Ecto neural progenitor cell (in vitro differentiated cells): ENCODE results near the gene FBXL13.
"Not testable (repeated sequence)": the region's sequence is repeated elsewhere in the genome, so short reads cannot be mapped to it uniquely, and the experiment has no call there.

Experiments used
- DNase-seq: peaks from one replicate; pipeline ENCODE4 v3.0.0-alpha.2; 2018; ENCODE audit warnings: low spot score

The FBXL13 gene

DNA sequence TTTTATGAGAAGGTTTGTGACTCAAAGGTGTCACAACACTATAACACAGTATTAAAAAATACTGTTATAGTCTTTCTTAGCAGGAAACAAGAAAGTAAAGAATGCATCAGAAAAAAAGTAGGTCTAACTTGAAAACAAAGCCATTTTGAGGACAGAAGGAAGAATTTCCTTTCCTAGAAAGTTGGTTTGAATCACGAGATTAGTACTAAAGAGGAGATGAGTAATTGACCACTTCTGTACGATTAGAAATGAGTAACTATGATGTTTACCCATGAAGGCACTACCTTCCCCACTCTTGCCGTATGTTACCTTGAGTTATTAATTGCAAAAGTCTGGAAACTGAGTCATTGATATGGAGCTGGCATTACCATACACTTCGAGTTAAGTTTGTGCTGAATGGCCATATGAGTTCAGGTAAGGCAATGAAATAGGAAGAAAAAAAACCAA lies 260.5 kb downstream of the FBXL13 start:
- DNase-seq, result no peak

DNA sequence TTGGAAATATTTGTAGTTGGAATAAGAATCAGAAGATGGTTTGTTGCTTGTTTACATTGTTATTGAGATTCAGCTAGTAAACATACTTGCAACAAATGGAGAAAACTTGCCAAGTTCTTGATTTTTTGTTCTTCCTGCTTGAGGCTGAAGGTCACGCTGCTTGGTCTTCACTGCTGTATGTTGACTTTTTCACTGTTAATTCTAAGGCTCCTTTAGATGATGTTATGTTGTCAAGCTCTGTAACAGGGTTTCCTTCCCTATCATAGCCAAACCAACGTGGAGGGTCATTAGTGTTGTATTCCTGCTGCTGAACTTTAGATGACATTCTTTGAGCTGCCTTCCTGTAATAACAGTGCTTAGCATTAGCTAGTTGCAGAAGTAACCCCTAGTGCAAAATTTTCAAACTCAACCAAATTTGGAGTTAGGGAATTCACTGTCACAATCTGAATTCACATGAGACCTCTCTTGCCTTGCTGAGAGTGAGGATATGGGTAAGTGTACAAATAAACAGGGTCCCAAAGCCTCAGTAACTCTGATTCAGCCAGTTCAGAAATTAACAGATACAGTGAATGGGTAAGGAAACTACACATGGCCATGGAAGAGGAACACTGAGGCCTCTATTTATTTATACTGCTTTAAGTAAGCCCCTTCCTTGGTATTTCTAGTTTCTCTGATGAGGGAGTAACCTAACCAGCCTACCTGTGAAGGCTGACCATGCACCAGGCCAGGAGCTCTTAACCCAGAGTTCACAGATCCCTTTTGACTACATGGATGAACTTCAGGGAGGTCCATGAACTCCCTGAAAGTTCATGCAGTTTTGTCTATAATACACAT lies 261.2 kb downstream of the FBXL13 start:
- no peak for DNase-seq

DNA sequence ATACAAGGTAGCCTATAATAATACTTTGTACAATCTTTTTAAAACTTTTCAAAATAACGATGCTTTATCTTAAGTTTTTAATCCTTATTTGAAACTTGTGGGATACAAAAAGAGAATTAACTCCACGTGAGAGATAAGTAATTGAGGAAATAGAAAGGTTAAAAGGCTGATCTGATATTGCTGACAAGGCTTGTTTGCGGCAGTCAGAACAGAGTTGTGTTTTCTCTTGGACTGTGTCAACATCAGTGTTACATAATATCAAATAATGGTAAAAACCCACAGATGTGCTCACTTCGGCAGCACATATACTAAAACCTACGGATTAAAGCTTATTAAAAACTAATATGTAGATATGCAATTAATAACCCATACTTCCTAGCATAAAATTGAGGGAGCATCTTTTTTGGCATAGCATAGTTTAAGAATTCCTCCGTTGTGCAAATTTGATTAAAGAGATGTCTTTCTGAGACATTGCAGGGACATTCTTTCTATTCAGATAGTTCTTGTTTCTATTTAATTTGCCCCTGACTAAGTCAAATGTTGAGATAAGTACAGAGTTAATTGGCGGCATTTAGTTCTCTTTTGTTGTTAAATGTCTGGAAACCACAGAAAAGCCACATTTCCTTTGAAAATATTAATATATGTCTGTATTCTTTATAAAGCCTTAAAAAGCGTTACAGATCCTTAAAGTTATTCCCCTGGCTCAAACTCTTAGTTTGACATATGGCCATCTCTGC lies 262.5 kb downstream of the FBXL13 start:
- DNase-seq, result no peak

DNA sequence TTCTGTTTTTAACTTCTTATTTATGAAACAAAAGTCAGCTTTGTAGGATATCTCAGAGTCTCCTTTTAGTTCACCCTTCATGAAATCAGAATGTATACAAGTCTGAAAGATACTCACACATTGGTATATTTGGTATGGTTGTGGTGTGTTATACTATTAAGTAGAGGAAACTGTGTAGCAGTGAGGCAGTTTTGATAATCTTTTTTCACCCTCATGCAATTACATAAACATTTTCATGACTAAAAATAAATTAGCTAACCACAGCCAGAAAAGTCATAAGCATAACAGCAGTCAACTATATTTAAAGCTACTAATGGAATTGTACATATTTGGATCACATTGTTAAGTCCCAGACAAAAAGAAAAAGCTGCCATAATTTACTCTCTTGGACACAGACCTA lies 263.7 kb downstream of the FBXL13 start:
- DNase-seq, result no peak

DNA sequence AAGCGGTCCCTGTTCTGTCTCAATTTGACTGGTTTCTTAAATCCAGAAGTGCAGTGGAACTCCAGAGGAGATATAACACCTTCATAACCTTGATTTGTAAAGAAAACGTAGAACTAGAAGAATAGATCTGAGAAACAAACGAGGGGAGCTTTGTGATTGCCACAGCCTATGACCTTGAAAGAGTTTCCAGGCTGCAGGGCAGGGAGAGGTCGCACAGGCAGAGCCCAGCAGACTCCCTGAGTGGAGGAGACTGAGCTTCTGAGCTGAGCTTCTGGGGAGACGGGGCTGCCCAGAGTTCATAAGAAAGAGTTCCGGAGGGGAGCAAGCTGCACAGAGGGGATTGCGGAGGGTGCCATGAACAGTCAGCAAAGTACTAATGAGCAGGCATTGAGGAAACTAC lies 268.0 kb downstream of the FBXL13 start:
- no peak for DNase-seq

DNA sequence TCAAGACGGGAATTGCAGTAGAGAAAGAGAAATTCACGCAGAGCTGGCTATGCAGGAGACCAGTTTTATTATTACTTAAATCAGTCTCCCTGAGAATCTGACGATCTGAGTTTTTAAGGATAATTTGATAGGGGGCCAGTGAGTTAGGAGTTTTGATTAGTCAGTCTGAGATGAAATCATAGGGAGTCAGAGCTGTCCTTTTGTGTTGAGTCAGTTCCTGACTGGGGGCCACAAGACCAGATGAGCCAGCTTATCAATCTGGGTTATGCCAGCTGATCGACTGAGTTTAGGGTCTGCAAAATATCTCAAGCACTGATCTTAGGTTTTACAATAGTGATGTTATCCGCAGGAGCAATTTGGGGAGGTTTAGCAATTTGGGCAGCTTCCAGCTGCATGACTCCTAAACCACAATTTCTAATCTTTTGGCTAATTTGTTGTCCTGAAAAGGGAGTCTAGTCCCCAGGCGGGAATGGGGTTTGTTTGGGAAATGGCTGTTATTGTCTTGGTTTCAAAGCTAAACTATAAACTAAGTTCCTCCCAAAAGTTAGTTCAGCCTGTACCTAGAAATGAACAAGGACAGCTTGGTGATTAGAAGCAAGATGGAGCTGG lies 278.5 kb downstream of the FBXL13 start:
- not testable (repeated sequence) for DNase-seq

DNA sequence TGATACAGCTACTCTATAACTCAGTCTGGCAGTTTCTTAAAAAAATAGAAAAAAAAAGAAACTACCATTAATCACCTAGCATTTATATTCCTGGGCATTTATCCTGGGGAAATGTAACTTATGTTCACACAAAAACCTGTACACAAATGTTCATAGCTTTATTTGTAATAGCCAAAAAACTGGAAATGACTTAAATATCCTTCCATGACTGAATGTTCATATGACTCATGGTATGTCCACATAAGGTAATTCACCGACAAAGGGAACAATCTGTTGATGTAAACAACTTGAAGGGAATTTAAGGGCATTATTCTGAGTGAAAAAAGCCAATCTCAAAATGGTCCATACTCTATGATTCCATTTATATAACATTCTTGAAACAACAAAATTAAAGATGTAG lies 280.0 kb downstream of the FBXL13 start:
- DNase-seq, result not testable (repeated sequence)

DNA sequence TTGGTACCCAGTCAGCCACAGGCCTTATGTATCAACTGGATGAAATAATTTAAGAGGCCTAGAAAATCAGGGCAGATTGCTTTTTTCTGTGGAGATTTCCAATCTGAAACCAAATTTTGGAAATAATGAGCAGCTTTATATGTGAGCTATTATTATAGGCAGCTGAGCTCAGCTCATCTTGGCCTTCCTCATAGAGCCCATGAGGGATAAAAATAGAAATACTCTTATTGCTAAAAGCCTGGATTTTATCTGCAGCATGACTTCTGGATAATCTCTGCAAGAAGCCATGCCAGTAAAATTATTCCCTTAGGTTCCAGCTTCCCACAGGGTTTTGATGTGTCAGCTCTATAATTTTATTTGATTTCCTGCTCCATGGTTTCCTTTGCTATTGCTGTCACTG lies 282.8 kb downstream of the FBXL13 start:
- not testable (repeated sequence) for DNase-seq

DNA sequence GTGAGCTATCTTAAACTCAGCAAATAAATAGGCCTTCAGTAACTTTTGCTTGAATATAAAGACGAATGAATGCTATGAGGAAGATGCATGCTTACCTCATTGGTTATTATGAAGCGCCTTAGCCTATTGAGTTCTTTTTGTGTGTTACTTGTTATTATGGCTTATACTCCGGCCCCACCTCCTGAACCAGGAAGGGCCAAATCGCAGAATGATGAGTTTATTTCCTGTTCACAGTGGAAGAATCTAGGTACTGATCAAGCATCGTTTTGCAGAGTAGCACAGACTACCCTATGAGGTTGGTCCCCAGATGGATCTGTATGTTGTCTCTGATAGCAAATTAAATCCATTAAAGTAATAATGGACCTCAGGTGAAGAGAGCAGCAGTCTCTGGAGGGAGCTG lies 283.2 kb downstream of the FBXL13 start:
- not testable (repeated sequence) for DNase-seq

DNA sequence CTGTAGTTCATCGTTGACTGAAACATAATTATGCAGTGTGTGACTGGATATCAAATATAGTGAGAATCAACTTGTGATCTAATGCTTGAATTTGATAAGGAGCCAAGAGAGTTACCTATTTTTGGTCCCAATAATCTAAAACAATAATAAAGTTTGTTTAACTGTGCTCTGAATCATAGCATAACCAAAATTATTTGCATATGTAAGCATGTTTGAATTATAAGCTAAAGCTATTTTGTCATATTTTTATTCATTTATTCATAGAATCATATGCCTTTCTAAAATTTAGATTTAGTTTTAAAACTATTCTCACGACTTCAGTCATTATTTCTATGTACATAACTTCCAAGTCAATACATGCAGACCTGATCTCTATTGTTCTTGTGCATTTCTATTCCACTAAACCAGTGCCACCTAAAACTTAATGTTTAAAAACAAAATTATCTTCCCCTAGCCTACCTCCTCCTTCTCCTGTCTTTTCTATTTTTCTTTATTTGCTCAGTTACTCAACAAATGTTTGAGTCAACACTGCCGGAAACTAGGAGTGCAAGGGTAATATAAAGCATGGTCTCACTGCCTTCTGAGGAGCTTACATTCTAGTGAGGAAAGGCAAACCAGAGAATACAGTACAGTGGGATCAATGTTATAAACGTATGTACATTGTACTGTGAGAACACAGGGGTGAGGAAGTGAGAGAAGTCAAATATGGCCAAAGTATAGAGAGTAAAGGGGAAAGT lies 284.1 kb downstream of the FBXL13 start:
- not testable (repeated sequence) for DNase-seq

DNA sequence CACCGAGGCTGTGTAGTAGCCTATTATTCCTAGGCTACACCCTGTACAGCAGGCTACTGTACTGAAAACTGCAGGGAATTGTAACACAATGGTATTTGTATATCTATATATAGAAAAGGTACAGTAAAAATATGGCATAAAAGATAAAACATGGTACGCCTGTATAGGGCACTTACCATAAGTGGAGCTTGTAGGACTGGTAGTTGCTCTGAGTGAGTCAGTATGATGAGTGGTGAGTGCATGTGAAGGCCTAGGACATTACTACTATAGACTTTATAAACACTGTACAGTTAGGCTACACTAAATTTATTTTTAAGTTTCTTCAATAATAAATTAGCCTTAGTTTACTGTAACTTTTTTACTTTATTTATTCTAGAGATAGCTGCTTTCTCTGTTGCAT lies 285.8 kb downstream of the FBXL13 start:
- DNase-seq, result not testable (repeated sequence)

DNA sequence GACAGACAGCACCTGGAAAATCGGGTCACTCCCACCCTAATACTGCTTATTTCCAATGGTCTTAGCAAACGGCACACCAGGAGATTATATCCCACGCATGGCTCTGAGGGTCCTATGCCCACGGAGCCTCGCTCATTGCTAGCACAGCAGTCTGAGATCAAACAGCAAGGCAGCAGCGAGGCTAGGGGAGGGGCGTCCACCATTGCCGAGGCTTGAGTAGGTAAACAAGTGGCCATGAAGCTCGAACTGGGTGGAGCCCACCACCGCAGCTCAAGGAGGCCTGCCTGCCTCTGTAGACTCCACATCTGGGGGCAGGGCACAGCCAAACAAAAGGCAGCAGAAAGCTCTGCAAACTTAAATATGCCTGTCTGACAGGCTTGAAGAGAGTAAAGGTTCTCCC lies 293.7 kb downstream of the FBXL13 start:
- not testable (repeated sequence) for DNase-seq

DNA sequence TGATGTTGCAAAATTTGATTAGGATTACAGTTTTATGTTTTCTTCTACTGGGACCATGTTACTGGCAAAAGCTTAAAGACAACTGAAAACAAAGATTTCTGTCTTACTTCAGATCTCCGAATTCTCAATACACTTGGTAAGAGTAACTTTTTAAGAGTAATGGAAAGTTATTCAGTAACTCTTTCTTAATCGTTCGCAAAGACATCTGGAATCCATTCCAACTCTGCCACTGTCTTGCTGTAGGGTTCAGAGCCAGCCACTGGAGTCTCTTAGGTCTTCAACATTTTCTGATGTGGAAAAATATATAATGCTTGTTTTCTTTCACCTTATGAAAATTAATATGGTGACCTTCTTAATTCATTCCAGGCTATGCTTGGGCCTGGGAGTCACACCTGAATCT lies 295.9 kb downstream of the FBXL13 start:
- DNase-seq, result not testable (repeated sequence)

DNA sequence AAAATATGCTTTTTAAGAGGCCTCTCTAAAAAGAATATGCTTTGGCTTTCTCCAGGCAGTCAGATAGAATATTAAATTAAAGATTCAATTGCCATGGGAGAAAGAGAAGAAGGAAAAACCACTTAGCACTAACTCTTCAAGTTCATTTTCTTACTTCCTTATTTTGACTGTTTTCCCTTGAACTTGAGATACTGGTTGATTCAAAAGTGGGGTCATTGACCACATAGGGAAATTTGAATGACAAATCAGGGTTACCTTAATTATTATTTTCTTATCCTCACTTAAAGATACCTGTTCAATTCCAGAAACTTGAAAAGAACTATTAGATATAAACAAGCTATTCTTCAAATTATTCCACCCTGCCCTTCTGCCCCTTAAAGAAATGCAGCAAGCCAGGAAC lies 298.4 kb downstream of the FBXL13 start:
- not testable (repeated sequence) for DNase-seq

DNA sequence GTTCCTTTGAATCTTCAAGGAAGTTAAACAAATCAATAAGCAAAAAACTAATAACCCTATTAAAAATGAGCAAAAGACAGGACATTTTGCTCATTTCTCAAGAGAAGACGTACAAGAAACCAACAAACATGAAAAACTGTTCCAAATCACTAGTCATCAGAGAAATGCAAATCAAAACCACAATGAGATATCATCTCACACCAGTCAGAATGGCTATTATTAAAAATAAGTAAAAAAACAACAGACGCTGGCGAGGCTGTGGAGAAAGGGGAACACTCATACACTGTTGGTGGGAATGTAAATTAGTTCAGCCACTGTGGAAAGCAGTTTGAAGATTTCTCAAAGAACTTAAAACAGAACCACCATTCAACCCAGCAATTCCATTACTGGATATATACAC lies 304.1 kb downstream of the FBXL13 start:
- not testable (repeated sequence) for DNase-seq

DNA sequence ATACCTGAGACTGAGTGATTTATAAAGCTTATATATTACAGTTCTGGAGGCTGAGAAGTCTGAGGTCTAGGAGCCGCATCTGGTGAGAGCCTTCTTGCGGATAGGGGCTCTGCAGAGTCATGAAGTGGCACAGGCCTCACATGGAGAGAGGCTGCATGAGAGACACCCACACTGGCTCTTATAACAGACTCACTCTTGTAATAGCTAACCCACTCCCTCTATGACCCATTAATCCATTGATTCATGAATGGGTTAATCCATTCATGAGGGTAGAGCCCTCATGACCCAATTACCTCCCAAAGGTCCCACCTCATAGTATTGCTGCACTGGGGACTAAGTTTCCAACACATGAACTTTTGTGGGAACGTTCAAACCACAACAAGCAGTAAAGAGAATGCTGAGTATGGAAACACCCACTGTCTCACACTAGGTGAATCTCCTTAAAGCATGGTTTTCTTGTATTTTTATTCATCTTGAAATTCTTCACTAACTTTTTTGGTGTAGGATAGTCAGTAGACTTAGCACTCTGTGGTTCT lies 304.9 kb downstream of the FBXL13 start:
- not testable (repeated sequence) for DNase-seq

DNA sequence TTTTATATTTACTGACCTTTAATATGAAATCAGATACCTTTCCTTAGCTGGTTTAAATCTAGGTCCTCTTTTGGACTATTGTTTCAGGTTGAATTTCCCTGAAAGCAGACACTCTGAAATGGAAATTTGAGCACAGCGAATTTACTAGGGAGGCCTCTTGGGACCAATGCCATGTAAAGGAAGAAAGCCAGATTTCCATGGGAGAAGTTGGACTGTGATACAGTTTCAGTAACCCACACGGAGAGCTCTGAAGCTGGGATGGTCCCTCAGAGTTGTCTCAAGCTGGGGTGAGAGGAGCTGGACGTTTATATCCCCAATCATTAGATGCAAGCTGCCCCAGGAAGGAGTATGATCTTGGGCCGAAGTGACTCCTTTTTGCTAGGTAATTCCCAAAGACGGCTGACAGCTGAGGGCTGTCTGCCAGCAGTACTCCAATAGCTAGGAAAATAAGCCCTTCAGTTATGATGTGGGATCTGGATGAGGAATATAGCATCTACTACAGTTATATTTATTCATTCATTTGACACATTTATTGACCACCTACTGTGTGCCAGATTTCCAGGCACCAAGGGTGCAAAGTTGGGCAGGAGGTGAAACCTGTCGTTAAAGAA lies 311.2 kb downstream of the FBXL13 start:
- DNase-seq, result not testable (repeated sequence)
